SK-N-SH treated with all-trans-retinoic acid at 6 μM for 48 hours (cell line): ENCODE data around the gene GRK5.

Source experiments
- POU6F1 ChIP-seq: fragments of 250-450 bp; sonication (Bioruptor Pico); IDR thresholded peaks from 2 replicates; pipeline ENCODE4 v1.8.0; 2021; ENCODE audit warnings: low read depth, mild to moderate bottlenecking, moderate library complexity, borderline replicate concordance
- ZNF8 ChIP-seq: fragments of 450-650 bp; formaldehyde crosslinking; IDR thresholded peaks from 2 replicates; pipeline ENCODE4 v1.5.0; 2020; ENCODE audit warnings: mild to moderate bottlenecking, moderate library complexity

- TF ChIP-seq POU6F1 (no peak), ZNF8 (CRISPR knock-in tag) (no peak)
These were observed 166.1 kb downstream of the GRK5 start for GRCh38 chr10:119373294-119374102.
